Nephron (organoid): ENCODE measurements around the gene TTC36.

Source experiments
- H3K27ac Mint-ChIP-seq, 3 experiments: 2 replicates each; pipeline ENCODE4 v1.8.0; 2020; ENCODE audit warnings: mixed read lengths in 3 of 3, mild to moderate bottlenecking in 2 of 3, moderate library complexity in 1 of 3
- H3K27me3 Mint-ChIP-seq: 2 replicates; pipeline ENCODE4 v1.8.0; 2021; ENCODE audit warnings: low read depth, mild to moderate bottlenecking, moderate library complexity, mixed read lengths
- H3K36me3 Mint-ChIP-seq: 2 replicates; pipeline ENCODE4 v1.8.0; 2020; ENCODE audit warnings: low read depth, mixed read lengths
- H3K4me1 Mint-ChIP-seq: 2 replicates; pipeline ENCODE4 v1.8.0; 2020; ENCODE audit warnings: mixed read lengths
- H3K4me3 Mint-ChIP-seq, 3 experiments: 2 replicates each; pipeline ENCODE4 v1.8.0; 2020; ENCODE audit warnings: mild to moderate bottlenecking in 3 of 3, mixed read lengths in 3 of 3, moderate library complexity in 2 of 3
- H3K9me3 Mint-ChIP-seq: 2 replicates; pipeline ENCODE4 v1.8.0; 2020; ENCODE audit warnings: mixed read lengths
- TF ChIP-seq, protein P1 (sequence below), 3 experiments: fragments of 200-600 bp; sonication (generic); IDR thresholded peaks; one replicate each; pipeline ENCODE4 v1.5.0; 2021; ENCODE audit warnings: antibody characterized with exemption in 3 of 3; ENCODE audit not compliant: unreplicated experiment in 3 of 3

TTC36 gene

DNA sequence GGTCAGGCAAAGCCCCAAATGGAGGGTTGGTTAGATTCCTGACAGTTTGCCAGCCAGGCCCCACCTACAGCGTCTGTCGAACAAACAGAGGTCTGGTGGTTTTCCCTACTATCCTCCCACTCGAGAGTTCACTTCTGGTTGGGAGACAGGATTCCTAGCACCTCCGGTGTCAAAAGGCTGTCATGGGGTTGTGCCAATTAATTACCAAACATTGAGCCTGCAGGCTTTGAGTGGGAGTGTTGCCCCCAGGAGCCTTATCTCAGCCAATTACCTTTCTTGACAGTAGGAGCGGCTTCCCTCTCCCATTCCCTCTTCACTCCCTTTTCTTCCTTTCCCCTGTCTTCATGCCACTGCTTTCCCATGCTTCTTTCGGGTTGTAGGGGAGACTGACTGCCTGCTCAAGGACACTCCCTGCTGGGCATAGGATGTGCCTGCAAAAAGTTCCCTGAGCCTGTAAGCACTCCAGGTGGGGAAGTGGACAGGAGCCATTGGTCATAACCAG lies 4.7 kb upstream of the TTC36 start:
- H3K4me3 Mint-ChIP-seq: no peak overlapping the region
- no peaks in the 10 kb centered on the region for H3K9me3 Mint-ChIP-seq
- no peaks in the 10 kb centered on the region for H3K27me3 Mint-ChIP-seq
- TF ChIP-seq, protein P1, sequence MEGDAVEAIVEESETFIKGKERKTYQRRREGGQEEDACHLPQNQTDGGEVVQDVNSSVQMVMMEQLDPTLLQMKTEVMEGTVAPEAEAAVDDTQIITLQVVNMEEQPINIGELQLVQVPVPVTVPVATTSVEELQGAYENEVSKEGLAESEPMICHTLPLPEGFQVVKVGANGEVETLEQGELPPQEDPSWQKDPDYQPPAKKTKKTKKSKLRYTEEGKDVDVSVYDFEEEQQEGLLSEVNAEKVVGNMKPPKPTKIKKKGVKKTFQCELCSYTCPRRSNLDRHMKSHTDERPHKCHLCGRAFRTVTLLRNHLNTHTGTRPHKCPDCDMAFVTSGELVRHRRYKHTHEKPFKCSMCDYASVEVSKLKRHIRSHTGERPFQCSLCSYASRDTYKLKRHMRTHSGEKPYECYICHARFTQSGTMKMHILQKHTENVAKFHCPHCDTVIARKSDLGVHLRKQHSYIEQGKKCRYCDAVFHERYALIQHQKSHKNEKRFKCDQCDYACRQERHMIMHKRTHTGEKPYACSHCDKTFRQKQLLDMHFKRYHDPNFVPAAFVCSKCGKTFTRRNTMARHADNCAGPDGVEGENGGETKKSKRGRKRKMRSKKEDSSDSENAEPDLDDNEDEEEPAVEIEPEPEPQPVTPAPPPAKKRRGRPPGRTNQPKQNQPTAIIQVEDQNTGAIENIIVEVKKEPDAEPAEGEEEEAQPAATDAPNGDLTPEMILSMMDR (IDR thresholded peaks at IDR 0.05; ENCODE audit: unreplicated experiment in 3 of 3): peak; percentile 30 to 48 (median 39)
- peak overlapping the region; percentile 39 to 78 (median 65) for H3K27ac Mint-ChIP-seq
- H3K36me3 Mint-ChIP-seq: peaks cover 62% of the 10 kb centered on the region
- peaks cover 35% of the 10 kb centered on the region for H3K4me1 Mint-ChIP-seq

DNA sequence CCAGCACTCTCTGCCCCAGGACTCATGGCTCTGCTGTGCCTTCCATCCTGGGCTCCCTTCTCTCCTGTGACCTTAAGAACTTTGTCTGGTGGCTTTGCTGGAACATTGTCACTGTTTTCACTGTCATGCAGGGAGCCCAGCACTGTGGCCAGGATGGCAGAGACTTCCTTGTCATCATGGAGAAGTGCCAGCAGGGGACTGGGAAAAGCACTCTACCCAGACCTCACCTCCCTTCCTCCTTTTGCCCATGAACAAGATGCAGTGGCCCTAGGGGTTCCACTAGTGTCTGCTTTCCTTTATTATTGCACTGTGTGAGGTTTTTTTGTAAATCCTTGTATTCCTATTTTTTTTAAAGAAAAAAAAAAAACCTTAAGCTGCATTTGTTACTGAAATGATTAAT lies 2.9 kb upstream of the TTC36 start:
- no peaks in the 10 kb centered on the region for H3K27me3 Mint-ChIP-seq
- peaks cover 59% of the 10 kb centered on the region for H3K36me3 Mint-ChIP-seq
- H3K9me3 Mint-ChIP-seq: no peaks in the 10 kb centered on the region
- no peak overlapping the region for H3K4me3 Mint-ChIP-seq
- TF ChIP-seq, protein P1 (IDR thresholded peaks at IDR 0.05; ENCODE audit: unreplicated experiment in 3 of 3): no peak
- H3K27ac Mint-ChIP-seq: peak overlapping the region in 1 of 3 experiments; percentile 71
- H3K4me1 Mint-ChIP-seq: peaks cover 46% of the 10 kb centered on the region

DNA sequence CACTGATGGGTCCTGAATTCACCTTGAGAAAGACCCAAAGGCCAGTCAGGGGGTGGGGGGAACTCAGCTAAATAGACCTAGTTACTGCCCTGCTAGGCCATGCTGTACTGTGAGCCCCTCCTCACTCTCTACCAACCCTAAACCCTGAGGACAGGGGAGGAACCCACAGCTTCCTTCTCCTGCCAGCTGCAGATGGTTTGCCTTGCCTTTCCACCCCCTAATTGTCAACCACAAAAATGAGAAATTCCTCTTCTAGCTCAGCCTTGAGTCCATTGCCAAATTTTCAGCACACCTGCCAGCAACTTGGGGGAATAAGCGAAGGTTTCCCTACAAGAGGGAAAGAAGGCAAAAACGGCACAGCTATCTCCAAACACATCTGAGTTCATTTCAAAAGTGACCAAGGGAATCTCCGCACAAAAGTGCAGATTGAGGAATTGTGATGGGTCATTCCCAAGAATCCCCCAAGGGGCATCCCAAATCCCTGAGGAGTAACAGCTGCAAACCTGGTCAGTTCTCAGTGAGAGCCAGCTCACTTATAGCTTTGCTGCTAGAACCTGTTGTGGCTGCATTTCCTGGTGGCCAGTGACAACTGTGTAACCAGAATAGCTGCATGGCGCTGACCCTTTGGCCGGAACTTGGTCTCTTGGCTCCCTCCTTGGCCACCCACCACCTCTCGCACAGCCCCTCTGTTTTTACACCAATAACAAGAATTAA lies 2.4 kb upstream of the TTC36 start:
- Mint-ChIP-seq H3K4me3 (peak overlapping the region in 1 of 3 experiments; percentile 50), H3K9me3 (no peaks in the 10 kb centered on the region), H3K4me1 (peaks cover 52% of the 10 kb centered on the region), H3K27ac (peak overlapping the region in 2 of 3 experiments; percentile 52 to 71), H3K27me3 (no peaks in the 10 kb centered on the region), H3K36me3 (peaks cover 54% of the 10 kb centered on the region)
- TF ChIP-seq, protein P1 (IDR thresholded peaks at IDR 0.05; ENCODE audit: unreplicated experiment in 3 of 3): no peak

DNA sequence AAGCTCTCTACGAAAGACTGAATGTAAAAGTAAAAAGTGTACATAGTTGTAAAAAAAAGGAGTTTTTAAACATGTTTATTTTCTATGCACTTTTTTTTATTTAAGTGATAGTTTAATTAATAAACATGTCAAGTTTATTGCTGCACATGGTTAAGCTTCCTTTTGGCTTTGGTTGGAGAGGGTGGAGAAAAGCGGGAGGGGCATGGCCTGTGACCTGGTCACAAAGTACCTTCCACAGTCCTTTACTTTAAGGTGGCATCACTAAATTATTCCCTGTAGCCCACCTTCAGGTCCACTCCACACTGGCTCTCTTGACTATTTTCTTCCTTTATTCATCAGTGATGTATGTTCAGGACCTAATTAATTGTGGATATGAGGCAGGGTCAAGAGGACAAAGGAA lies 586 bp upstream of the TTC36 start:
- no peaks in the 10 kb centered on the region for H3K9me3 Mint-ChIP-seq
- H3K27ac Mint-ChIP-seq: no peak overlapping the region
- peaks cover 4% of the 10 kb centered on the region for H3K27me3 Mint-ChIP-seq
- peaks cover 37% of the 10 kb centered on the region for H3K36me3 Mint-ChIP-seq
- TF ChIP-seq, protein P1 (IDR thresholded peaks at IDR 0.05; ENCODE audit: unreplicated experiment in 3 of 3): no peak
- H3K4me1 Mint-ChIP-seq: peaks cover 62% of the 10 kb centered on the region
- H3K4me3 Mint-ChIP-seq: no peak overlapping the region

DNA sequence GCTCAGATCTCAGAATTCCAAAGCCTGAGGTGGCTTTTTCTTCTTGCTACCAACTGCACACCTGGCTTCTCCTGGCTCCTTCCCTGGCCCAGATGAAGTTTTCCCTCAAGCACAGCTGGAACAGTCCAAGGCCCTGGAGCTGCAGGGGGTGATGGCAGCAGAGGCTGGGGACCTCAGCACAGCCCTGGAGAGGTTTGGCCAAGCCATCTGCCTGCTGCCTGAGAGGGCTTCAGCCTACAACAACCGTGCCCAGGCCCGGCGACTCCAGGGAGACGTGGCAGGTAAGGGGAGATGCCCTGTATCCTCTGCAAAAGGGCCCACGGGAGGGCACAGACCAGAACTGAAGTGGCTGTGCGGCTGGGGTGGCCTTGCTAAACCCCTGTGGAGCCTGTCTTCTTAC lies 1.2 kb downstream of the TTC36 start:
- no peak overlapping the region for H3K27ac Mint-ChIP-seq
- TF ChIP-seq, protein P1 (IDR thresholded peaks at IDR 0.05; ENCODE audit: unreplicated experiment in 3 of 3): no peak
- peak overlapping the region; percentile 90 to 98 (median 95) for H3K4me3 Mint-ChIP-seq
- peaks cover 21% of the 10 kb centered on the region for H3K36me3 Mint-ChIP-seq
- peaks cover 4% of the 10 kb centered on the region for H3K27me3 Mint-ChIP-seq
- H3K4me1 Mint-ChIP-seq: peaks cover 51% of the 10 kb centered on the region
- no peaks in the 10 kb centered on the region for H3K9me3 Mint-ChIP-seq
